ENCODE data around the gene RILP. TPM values are rescaled to one million over a fixed set of nuclear protein-coding genes. Genes with fewer than 3 reads are reported as not detected.
A peak's percentile ranks its signal among the peaks of the same experiment; 100 is the strongest.

The RILP gene
- total RNA-seq, 1 donor from 2014 or later: 39.5 TPM

DNA sequence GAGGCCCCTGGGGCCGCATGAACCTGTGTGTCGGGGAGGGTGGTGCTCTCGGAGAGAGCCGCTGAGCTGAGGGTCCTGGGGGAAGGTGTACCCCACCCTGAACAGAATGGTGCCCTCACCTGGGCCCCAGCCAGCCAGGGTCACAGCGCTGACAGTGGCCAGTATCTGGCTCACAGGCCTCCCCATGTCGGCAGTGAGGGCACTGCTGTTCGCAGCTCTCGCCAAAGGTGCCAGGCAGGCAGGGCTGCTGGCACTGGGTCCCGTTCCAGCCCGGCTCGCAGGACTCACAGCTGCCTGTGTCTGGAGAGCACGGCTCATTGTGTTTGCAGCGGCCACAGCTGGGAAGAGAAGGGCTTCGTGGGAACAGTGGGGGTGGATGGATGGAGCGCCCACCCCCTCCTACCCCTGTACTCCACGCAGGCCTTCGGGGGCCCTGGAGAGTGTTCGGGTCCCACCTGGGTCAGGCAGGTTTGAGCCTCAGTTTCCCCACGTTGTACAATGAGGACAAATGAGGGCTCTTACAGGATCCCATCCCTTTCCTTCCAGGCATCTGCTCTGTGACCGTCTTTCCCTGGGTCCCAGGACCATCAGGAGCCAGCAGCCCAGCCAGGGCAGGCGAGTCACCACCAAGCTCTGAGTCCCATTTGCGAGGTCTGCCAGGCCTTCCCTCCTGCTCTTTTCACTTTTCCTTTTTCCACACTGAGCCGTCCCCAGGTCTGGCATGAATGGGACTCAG, 9.2 kb downstream of the RILP start:
- H3K27ac ChIP-seq: peak overlapping the region; percentile 9
- peak; percentile 74 for DNase-seq

DNA sequence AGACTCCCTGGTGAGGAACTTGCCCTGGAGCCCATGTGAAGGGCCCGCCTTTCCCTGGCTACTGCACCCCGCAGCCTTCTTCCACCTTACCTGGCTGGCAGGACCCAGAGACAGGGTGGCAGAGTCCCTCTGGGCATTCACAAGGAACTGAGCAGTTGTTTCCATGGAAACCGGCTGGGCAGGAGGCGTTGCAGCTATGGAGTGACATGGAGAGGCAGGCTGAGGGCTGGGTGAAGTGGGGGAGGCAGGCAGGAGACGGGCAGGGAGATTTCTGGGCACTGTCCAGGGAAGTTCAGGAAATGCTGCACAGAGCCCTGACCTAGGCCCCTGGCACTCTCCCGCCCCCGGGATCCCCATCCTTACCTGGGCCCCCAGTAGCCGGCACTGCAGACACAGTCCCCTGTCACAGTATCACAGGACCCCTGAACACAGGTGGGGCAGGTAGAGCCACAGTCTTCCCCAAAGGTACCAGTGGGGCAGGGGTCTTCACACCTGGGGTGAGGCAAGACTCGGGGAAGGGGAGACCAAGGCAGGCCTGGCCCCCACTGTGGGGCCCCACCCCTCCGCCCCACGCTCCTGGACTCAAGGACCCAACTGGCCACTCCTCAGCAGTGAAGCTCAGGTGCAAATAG, 10.0 kb downstream of the RILP start:
- TF ChIP-seq CTCF (IDR thresholded peaks at IDR 0.05): no peak
- ATAC-seq: peak; percentile 25
- peak overlapping the region; percentile 9 for H3K27ac ChIP-seq

More for the DNA sequence above, 9.2 kb downstream of the RILP start:
- H3K27me3 ChIP-seq: no peaks in the 10 kb centered on the region
- peaks cover 18% of the 10 kb centered on the region for H3K36me3 ChIP-seq
- TF ChIP-seq CTCF (IDR thresholded peaks at IDR 0.05): no peak
- H3K9me3 ChIP-seq: no peaks in the 10 kb centered on the region
- intact Hi-C loops (cut with DNase I): no loop called here
- peaks cover 22% of the 10 kb centered on the region for H3K4me1 ChIP-seq
- H3K4me3 ChIP-seq: no peak overlapping the region
- no peak for ATAC-seq

GRCh38 chr17:1638624-1639300, 10.9 kb downstream of the RILP start:
- H3K36me3 ChIP-seq: peaks cover 31% of the 10 kb centered on the region
- no peak for TF ChIP-seq CTCF (IDR thresholded peaks at IDR 0.05)
- peaks cover 5% of the 10 kb centered on the region for H3K4me1 ChIP-seq
- DNase-seq (no peak), ATAC-seq (no peak)
- H3K9me3 ChIP-seq: no peaks in the 10 kb centered on the region
- no peaks in the 10 kb centered on the region for H3K27me3 ChIP-seq
- intact Hi-C loops (cut with DNase I): no loop called here
- no peak overlapping the region for H3K4me3 ChIP-seq
- peak overlapping the region; percentile 9 for H3K27ac ChIP-seq

More for the DNA sequence above, 10.0 kb downstream of the RILP start:
- peaks cover 14% of the 10 kb centered on the region for H3K4me1 ChIP-seq
- intact Hi-C loops (cut with DNase I): no loop called here
- no peaks in the 10 kb centered on the region for H3K9me3 ChIP-seq
- H3K4me3 ChIP-seq: no peak overlapping the region
- H3K36me3 ChIP-seq: peaks cover 26% of the 10 kb centered on the region
- H3K27me3 ChIP-seq: no peaks in the 10 kb centered on the region
- DNase-seq: peak; percentile 87

- no peak for DNase-seq
Measured at GRCh38 chr17:1638171-1638590, 11.5 kb downstream of the RILP start.

More at GRCh38 chr17:1638171-1638590, 11.5 kb downstream of the RILP start:
- Histone ChIP-seq H3K4me3 (no peak overlapping the region), H3K36me3 (peaks cover 31% of the 10 kb centered on the region), H3K27me3 (no peaks in the 10 kb centered on the region), H3K4me1 (peaks cover 4% of the 10 kb centered on the region), H3K27ac (no peak overlapping the region), H3K9me3 (no peaks in the 10 kb centered on the region)
- no peak for TF ChIP-seq CTCF (IDR thresholded peaks at IDR 0.05)
- peak; percentile 1 for ATAC-seq
- intact Hi-C loops (cut with DNase I): no loop called here
